Aorta (tissue), 5 donors: ENCODE measurements around the gene ATAD5. TPM values are rescaled to one million over a fixed set of nuclear protein-coding genes. Genes with fewer than 3 reads are reported as not detected.

ENCODE experiments used
- ATAC-seq: fragments of 200-7000 bp; cut with Tn5 transposase; one replicate; pipeline ENCODE4 v1.9.1; 2022; ENCODE audit warnings: moderate library complexity; ENCODE audit not compliant: low FRiP score
- DNase-seq, 2 donors: peaks; one replicate each; pipeline ENCODE4 v3.0.0-alpha.2; 2020
- H3K27ac ChIP-seq, 2 donors: one replicate each; pipeline ENCODE4 v1.5.1; 2013; ENCODE audit warnings: low read length in 2 of 2, mild to moderate bottlenecking in 2 of 2, moderate library complexity in 2 of 2, control low read depth in 1 of 2, inconsistent platforms in 1 of 2, low read depth in 1 of 2
- H3K27me3 ChIP-seq, 2 donors: one replicate each; pipeline ENCODE4 v1.6.1; 2013; ENCODE audit warnings: control low read depth in 1 of 2, low read length in 1 of 2, mild to moderate bottlenecking in 1 of 2, moderate library complexity in 1 of 2; ENCODE audit not compliant: insufficient read depth in 2 of 2, control insufficient read depth in 1 of 2
- H3K36me3 ChIP-seq, 2 donors: one replicate each; pipeline ENCODE4 v1.6.1; 2013; ENCODE audit warnings: control low read depth in 1 of 2, low read length in 1 of 2, mild to moderate bottlenecking in 1 of 2; ENCODE audit not compliant: insufficient read depth in 2 of 2, control insufficient read depth in 1 of 2
- H3K4me1 ChIP-seq, 2 donors: one replicate each; pipeline ENCODE4 v1.6.1; 2013; ENCODE audit warnings: low read length in 2 of 2, control low read depth in 1 of 2, mild to moderate bottlenecking in 1 of 2, moderate library complexity in 1 of 2; ENCODE audit not compliant: insufficient read depth in 2 of 2, control insufficient read depth in 1 of 2
- H3K4me3 ChIP-seq, 2 donors: one replicate each; pipeline ENCODE4 v1.5.1; 2013; ENCODE audit warnings: low read length in 2 of 2, control low read depth in 1 of 2, mild to moderate bottlenecking in 1 of 2
- H3K9me3 ChIP-seq: one replicate; pipeline ENCODE4 v1.6.1; 2013; ENCODE audit warnings: mild to moderate bottlenecking, low read length; ENCODE audit not compliant: control insufficient read depth
- WGBS, 2 donors: extraction: QIAGEN DNeasy Blood & Tissue Kit; methylation state at CpG; one replicate each; pipeline ENCODE4 v1.1.7; 2013; 5-methylcytosine and 5-hydroxymethylcytosine counted together
- intact Hi-C, 2 donors: fragments of 100-400 bp; cut with DNase I; formaldehyde crosslinking; loops; one replicate each; pipeline versions ENCODE4 v1.14.2 to v1.15.0; 2022
- polyA plus RNA-seq, 2 donors: library from polyadenylated mRNA; stranded (reverse); fragments of 200-250 nt; gene quantifications; one replicate each; pipeline ENCODE4 v1.2.3, GENCODE V29; 2013
- total RNA-seq, 2 donors: library from RNA; stranded (reverse); fragmentation: NEBNext Ultra II Directional; extraction: Animal tissue kit (Norgen Biotek cat#: 25700); gene quantifications; one replicate each; pipeline ENCODE4 v1.2.1, GENCODE V29; 2021
- donor health status: healthy with polysubstance abuse.
- donor health status: Bipolar disorder and iron deficiency.
- donor health status: DM: no; HTN: no; CAD: no.
- donor health status: DM: no; HTN: no; CAD: no.
- donor health status: DM: yes; HTN: yes; CAD: no.

ATAD5 gene
- total and polyA plus RNA-seq, 4 donors, result 0.28 to 1.6 (median 1.2) TPM; not detected in 1

- DNase-seq, result no peak
- Histone ChIP-seq H3K9me3 (no peaks in the 10 kb centered on the region), H3K36me3 (no peaks in the 10 kb centered on the region), H3K27ac (no peak overlapping the region), H3K4me1 (no peaks in the 10 kb centered on the region), H3K27me3 (no peaks in the 10 kb centered on the region), H3K4me3 (no peak overlapping the region)
- intact Hi-C loops, result loop anchor here in 1 of 2 donors (10.0 kb wide), 1 partner anchor 146 kb away; the partner anchor contains the start of gene RNF135
- 80 to 82% methylated on average over 5 of the region's 5 CpGs for WGBS, 2 donors
- ATAC-seq, result no peak
Observed at GRCh38 chr17:30829022-30829421, 2.7 kb upstream of the ATAD5 start.

DNA sequence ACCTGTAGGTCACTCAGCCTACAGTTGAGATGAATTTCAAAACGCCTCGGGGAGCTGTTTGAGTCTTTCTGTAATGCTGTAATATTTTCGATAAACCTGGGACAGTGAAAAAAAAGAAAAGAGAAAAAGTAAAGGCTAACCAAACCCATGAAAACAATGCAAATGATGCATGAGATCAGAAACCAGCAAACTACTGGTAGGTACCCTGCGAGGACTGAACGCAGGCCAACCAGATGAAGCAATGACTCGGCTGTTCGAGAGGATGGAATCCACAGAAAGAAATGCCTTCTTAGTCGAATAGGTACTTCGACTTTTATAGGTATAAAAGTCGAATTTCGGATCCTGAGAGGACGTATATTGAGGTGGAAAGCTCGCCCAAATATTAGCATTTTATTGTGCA, 509 bp upstream of the ATAD5 start:
- intact Hi-C loops, result no loop called here
- H3K36me3 ChIP-seq, result no peaks in the 10 kb centered on the region
- H3K27ac ChIP-seq, result no peak overlapping the region
- DNase-seq (no peak), ATAC-seq (no peak)
- WGBS, 2 donors, result 18 to 20% methylated on average over 13 of the region's 13 CpGs
- no peaks in the 10 kb centered on the region for H3K27me3 ChIP-seq
- no peaks in the 10 kb centered on the region for H3K9me3 ChIP-seq
- peak overlapping the region; percentile 20 to 56 for H3K4me3 ChIP-seq
- no peaks in the 10 kb centered on the region for H3K4me1 ChIP-seq

DNA sequence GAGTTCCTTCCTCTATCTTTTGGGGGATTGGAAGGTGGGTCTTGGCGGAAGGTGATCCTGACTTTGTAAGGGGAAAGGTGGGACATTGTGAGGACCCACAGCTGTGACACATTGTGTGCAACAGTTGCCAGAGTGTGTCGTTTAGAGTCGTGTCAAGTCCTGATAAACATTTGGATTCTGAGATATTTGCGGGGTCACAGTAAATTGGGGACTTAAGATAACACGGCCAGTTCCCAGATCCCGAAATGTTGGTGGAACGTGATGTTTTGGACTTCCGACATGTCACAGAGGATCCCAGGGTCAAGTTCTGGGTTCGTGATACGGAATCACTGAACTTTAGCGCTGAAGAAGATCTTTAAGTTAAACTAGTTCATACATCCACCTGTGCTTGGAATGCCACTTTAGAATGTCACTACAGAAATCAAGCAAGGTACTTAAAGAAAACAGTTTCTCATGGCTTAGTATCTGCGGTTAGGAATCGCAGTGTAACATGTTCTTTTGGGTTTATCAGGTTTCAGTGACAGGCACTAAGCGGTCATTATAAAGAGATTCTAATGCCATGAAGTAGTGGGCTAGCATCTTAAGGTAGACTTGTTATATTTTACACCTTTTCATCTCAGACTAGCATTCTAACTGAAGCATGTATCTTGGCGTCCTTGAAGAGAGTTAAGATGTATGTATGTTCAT, 815 bp downstream of the ATAD5 start:
- Histone ChIP-seq H3K27ac (no peak overlapping the region), H3K9me3 (no peaks in the 10 kb centered on the region), H3K4me3 (no peak overlapping the region), H3K27me3 (no peaks in the 10 kb centered on the region), H3K36me3 (no peaks in the 10 kb centered on the region), H3K4me1 (no peaks in the 10 kb centered on the region)
- DNase-seq (no peak), ATAC-seq (no peak)
- 3 to 4% methylated on average over 15 of the region's 15 CpGs for WGBS, 2 donors
- intact Hi-C loops, result no loop called here

GRCh38 chr17:30838202-30838807, 6.5 kb downstream of the ATAD5 start:
- no peaks in the 10 kb centered on the region for H3K27me3 ChIP-seq
- ATAC-seq (no peak), DNase-seq (no peak)
- intact Hi-C loops, result no loop called here
- WGBS, 2 donors, result 80 to 84% methylated on average over 5 of the region's 5 CpGs
- no peak overlapping the region for H3K4me3 ChIP-seq
- H3K9me3 ChIP-seq, result no peaks in the 10 kb centered on the region
- no peak overlapping the region for H3K27ac ChIP-seq
- no peaks in the 10 kb centered on the region for H3K4me1 ChIP-seq
- H3K36me3 ChIP-seq, result no peaks in the 10 kb centered on the region

DNA sequence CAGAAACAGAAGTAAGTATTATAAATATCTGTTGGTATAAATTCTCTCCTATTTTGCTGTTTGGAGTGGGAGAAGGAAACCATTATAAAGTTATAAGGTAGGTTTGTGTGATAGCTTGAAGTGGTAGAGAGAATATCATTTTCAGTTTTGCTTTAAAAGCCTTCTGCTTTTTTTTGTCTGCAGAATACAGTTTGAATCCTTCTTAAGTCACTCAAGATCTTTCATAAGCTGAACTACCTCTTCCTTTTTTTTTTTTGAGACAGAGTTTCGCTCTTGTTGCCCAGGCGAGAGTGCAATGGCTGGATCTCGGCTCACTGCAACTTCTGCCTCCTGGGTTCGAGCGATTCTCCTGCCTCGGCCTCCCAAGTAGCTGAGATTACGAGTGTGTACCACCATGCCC, 9.0 kb downstream of the ATAD5 start:
- DNase-seq (no peak), ATAC-seq (no peak)
- Histone ChIP-seq H3K4me1 (no peaks in the 10 kb centered on the region), H3K9me3 (no peaks in the 10 kb centered on the region), H3K4me3 (no peak overlapping the region), H3K27ac (no peak overlapping the region), H3K27me3 (no peaks in the 10 kb centered on the region), H3K36me3 (no peaks in the 10 kb centered on the region)
- intact Hi-C loops, result no loop called here
- 94 to 96% methylated on average over 7 of the region's 7 CpGs for WGBS, 2 donors

DNA sequence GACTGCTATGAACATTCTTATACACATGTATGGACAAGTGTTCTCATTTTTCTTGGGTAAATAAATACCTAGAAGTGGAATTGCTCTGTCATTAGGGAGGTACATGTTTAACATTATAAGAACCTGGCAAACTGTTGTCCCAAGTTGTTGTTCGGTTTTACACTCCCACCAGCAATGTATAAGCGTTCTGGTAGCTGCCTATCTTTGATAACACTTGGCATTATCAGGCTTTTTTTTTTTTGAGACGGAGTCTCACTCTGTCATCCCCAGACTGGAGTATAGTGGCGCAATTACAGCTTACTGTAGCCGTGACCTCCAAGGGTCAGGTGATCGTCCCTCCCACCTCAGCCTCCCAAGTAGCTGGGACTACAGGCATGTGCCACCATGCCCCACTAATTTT, 16.3 kb downstream of the ATAD5 start:
- no peaks in the 10 kb centered on the region for H3K27me3 ChIP-seq
- no peak for ATAC-seq
- H3K4me1 ChIP-seq, result no peaks in the 10 kb centered on the region
- H3K9me3 ChIP-seq, result no peaks in the 10 kb centered on the region
- intact Hi-C loops, result no loop called here
- H3K4me3 ChIP-seq, result no peak overlapping the region
- 90 to 94% methylated on average over 6 of the region's 6 CpGs for WGBS, 2 donors
- no peak for DNase-seq
- no peak overlapping the region for H3K27ac ChIP-seq
- H3K36me3 ChIP-seq, result no peaks in the 10 kb centered on the region

DNA sequence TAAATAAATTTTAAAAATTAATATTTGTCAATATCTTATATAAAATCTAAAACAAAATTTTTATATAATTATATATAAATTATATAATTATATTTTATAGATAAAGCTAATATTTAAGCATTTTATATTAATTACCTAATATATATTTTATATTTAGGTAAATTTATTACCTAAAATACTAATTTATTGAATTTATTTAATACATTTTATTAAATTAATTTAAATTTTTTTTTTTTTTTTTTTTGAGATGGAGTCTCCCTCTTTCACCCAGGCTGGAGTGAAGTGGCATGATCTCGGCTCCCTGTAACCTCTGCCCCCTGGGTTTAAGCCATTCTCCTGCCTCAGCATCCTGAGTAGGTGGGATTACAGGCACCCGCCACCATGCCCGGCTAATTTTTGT, 22.4 kb downstream of the ATAD5 start:
- no peak for DNase-seq
- intact Hi-C loops, result no loop called here
- H3K4me3 ChIP-seq, result no peak overlapping the region
- no peaks in the 10 kb centered on the region for H3K36me3 ChIP-seq
- H3K27ac ChIP-seq, result no peak overlapping the region
- H3K4me1 ChIP-seq, result no peaks in the 10 kb centered on the region
- no peaks in the 10 kb centered on the region for H3K9me3 ChIP-seq
- WGBS, 2 donors, result 98% methylated on average over 3 of the region's 3 CpGs
- no peaks in the 10 kb centered on the region for H3K27me3 ChIP-seq
- ATAC-seq, result no peak

- intact Hi-C loops, result no loop called here
- DNase-seq, result no peak
- H3K4me3 ChIP-seq, result no peak overlapping the region
- no peaks in the 10 kb centered on the region for H3K9me3 ChIP-seq
- no peak for ATAC-seq
- no peaks in the 10 kb centered on the region for H3K36me3 ChIP-seq
- no peak overlapping the region for H3K27ac ChIP-seq
- WGBS, 2 donors, result 93 to 94% methylated on average over 9 of the region's 9 CpGs
- no peaks in the 10 kb centered on the region for H3K4me1 ChIP-seq
- no peaks in the 10 kb centered on the region for H3K27me3 ChIP-seq
Observed at GRCh38 chr17:30858556-30859250, 26.9 kb downstream of the ATAD5 start.

DNA sequence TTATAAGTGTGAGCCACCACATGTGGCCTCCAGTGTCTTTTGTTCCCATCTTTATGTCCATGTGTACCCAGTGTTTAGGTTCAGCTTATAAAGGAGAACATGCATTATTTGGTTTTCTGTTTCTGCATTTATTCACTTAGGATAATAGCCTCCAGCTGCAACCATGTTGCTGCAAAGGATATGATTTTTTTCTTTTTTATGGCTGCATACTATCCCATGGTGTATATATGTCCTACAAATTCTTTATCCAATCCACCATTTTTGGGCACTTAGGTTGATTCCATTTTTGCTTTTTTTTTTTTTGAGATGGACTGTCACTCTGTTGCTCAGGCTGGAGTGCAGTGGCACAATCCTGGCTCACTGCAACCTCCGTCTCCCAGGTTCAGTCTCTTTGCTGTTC, 32.9 kb downstream of the ATAD5 start:
- intact Hi-C loops, result no loop called here
- Histone ChIP-seq H3K9me3 (no peaks in the 10 kb centered on the region), H3K4me1 (no peaks in the 10 kb centered on the region), H3K36me3 (no peaks in the 10 kb centered on the region), H3K27ac (no peak overlapping the region), H3K4me3 (no peak overlapping the region), H3K27me3 (no peaks in the 10 kb centered on the region)
- ATAC-seq (no peak), DNase-seq (no peak)
- 94 to 100% methylated on average over 1 of the region's 1 CpG for WGBS, 2 donors
